GM18505 (cell line): Measurements from ENCODE around the gene MDM1.

ENCODE experiments used
- ATAC-seq: cut with Tn5 transposase; IDR thresholded peaks from one replicate; pipeline ENCODE4 v1.9.1; 2021; ENCODE audit not compliant: unreplicated experiment
- POLR2A ChIP-seq: IDR thresholded peaks from 4 replicates; pipeline ENCODE4 v1.6.1; 2011; ENCODE audit warnings: borderline replicate concordance; ENCODE audit not compliant: insufficient read depth, insufficient read length; ENCODE audit errors: extremely low read depth

MDM1 gene

DNA sequence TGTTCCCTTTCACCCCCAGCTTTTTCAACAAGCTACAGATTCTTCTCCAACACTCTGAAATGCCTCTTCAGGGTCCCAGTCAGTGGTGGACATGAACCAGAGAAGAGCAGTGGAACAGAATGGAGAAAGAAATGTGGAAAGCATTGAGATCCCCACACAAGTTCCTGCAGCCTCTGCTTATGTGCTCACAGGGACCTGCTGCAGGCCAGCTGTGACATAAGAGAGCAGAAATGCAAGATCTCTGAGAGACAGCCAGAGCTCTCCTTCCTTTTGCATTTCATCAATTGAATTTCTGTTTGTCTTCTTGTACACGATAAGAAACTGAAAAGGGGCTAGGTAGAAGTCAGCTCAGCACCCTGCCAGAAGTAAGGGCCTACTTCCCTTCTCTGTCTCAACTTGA lies 6.2 kb downstream of the MDM1 start:
- no peak for TF ChIP-seq POLR2A
- ATAC-seq: no peak

DNA sequence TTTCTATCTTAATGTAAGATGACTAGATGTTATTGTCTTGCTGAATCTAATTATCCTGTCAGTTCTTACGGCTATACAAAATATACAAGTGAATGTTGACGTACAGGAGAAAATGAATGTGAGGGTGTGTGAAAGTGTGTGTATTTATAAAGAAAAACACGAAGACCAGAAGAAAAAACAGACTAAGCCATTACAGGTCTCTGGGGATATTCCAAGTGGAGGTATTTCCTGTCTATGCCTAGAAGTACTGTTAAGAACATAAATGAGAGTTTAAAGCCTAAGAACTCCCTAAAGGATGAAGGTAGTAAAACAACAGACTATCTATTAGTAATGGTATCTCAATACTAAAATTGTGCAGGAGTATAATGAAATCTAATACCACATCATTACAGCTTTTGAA lies 7.6 kb downstream of the MDM1 start:
- no peak for TF ChIP-seq POLR2A
- no peak for ATAC-seq

GRCh38 chr12:68321140-68321539 lies 11.0 kb downstream of the MDM1 start:
- ATAC-seq: no peak
- TF ChIP-seq POLR2A: no peak

DNA sequence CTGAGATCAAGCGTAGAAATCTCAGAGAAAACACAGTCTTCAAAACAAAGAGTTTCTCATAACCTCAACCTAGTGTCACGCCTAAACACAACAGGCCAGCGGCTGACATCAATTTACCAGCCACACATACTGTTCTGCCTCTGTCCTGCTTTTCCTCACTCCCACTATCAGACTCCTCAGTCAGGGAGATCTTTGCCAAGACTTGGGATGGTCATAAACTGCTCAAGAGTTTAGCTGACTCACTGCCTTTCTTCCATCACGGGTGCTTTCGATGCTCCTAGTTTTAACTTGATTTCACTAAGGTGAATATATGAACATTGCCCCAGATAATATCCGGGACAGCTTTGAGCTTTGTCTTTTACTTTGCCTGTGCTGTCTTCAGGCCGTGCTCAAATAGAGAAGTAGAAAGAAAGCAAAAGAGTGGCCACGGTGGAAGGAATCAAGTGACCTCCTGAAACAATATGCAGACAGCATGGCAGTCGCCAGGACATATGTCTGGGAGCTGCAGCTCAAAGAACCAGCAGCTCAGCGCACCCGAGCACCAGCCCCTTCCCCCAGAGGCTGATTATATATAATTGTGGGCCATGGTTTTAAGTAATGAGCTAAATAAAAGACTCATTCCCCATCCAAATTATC lies 12.1 kb downstream of the MDM1 start:
- ATAC-seq: no peak
- no peak for TF ChIP-seq POLR2A

- no peak for ATAC-seq
Observed at GRCh38 chr12:68317047-68317667, 15.0 kb downstream of the MDM1 start.

DNA sequence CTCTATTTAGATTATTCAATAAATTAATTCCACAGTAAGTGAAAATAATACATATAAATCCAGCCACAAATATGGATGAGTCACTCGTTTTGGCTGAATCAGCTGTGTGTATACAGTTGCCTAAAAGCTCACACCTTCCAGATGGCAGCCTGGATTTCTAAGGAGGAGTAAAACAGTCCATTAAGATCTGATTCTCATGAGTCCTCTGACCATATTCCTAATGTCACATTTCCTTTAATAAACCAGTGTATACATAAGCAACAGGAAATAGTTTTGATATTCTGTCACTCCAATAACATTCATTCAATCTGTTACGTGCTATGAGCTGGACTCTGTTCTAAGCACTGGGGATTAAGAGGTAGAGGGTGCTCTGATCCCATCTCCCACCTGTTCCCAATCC lies 21.8 kb downstream of the MDM1 start:
- no peak for TF ChIP-seq POLR2A
- no peak for ATAC-seq

More at GRCh38 chr12:68317047-68317667, 15.0 kb downstream of the MDM1 start:
- TF ChIP-seq POLR2A: no peak

DNA sequence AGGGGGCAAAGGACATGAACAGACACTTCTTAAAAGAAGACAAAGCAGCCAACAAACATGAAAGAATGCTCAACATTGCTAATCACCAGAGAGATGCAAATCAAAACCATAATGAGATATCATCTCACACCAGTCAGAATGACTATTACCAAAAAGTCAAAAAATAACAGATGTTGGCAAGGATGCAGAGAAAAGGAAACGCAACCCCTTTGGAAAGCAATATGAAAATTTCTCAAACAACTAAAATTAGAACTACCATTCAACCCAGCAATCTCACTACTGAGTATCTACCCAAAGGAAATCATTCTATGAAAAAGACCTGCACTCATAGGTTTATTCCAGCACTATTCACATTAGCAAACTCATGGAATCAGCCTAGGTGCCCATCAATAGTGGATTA lies 25.6 kb downstream of the MDM1 start:
- TF ChIP-seq POLR2A: no peak
- no peak for ATAC-seq

DNA sequence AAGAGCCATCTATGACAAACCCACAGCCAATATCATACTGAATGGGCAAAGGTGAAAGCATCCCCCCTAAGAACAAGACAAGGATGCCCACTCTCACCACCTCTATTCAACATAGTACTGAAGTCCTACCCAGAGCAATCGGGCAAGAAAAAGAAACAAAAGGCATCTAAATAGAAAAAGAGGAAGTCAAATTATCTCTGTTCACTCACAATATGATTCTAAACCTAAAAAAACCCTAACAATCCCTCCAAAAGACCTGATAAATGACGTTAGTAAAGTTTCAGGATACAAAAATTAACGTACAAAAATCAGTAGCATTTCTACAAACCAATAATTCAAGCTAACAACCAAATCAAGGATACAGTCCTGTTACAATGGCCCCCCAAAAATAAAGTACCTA lies 26.9 kb downstream of the MDM1 start:
- no peak for ATAC-seq
- no peak for TF ChIP-seq POLR2A

DNA sequence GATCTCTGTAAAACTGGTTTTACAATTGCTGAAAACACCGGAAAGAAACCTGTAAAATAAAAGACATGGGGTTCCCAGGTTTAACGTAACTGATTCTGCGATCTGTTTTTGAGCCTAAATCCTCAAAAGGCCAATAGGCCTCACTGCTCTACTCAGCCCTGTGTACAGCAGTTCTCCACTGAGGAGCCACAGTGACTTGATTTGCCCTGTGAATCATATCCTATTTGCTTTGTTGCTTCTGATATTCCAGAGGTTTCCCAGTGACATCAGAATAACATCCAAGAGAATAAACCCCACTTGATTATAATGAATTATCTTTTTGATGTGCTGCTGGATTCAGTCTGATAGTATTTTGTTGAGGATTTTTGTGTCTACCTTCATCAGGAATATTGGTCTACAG lies 27.5 kb downstream of the MDM1 start:
- ATAC-seq: no peak
- no peak for TF ChIP-seq POLR2A

DNA sequence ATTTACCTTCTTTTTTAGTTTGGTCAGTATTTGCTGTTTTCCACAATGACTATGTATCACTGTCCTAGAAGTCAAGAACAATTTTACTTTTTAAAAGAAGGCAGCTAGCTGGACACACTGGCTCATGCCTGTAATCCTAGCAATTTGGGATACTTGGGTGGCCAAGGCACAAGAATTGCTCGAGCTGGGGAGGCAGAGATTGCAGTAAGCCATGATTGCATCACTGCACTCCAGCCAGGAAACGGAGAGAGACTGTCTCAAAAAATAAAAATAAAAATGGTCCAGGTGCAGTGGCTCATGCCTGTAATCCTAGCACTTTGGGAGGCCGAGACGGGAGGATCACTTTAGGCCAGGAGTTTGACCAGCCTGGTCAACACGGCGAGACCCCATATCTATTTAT lies 28.3 kb downstream of the MDM1 start:
- no peak for TF ChIP-seq POLR2A
- ATAC-seq: no peak

- no peak for TF ChIP-seq POLR2A
Observed at GRCh38 chr12:68297929-68298328, 34.2 kb downstream of the MDM1 start.

DNA sequence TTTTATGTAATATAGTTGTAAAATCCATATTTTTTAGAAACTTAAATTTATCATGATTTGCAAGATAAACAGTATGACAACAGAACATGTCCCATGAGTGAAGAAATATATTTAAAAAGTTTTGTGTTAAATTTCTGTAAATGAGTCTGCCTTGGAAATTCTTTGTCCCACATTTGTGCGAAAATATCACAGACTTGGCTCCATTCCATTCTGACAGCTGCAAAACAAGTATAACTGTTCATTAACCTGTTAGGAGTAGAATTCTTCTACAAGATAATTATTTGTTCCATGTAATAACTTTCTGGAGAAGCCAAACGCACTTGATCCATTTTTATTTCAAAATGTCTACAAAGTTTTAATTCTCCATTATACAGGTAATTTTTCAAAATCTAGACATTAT lies 37.9 kb downstream of the MDM1 start:
- no peak for ATAC-seq

More at GRCh38 chr12:68297929-68298328, 34.2 kb downstream of the MDM1 start:
- ATAC-seq: no peak

GRCh38 chr12:68293347-68293746 lies 38.8 kb downstream of the MDM1 start:
- ATAC-seq: no peak
- no peak for TF ChIP-seq POLR2A

More for the DNA sequence above, 37.9 kb downstream of the MDM1 start:
- no peak for TF ChIP-seq POLR2A

- TF ChIP-seq POLR2A: no peak
- ATAC-seq: no peak
Observed at GRCh38 chr12:68292151-68292943, 39.8 kb downstream of the MDM1 start.
